Measurements from ENCODE around the gene PC.
"Not testable (repeated sequence)": the region's sequence is repeated elsewhere in the genome, so short reads cannot be mapped to it uniquely, and the experiment has no call there.

Gene PC

DNA sequence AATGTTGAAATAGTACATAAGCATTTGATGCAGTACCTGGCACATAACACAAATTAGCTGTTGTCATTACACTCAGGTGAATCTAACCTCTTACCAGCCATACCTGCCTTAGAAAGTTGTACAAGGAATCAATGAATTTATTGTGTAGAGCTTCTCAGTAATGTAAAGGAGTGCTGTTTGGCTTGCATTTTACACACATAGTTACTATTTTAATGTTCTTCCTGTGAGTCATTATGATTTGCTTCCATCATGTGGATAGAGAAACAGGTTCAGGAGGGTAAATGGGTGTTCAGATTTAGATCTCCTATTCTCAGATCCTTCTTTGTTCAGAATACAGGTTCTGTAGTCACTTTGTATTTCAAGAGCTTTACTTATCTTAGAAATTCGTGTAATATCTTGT lies 142.5 kb downstream of the PC start:
- FAIRE-seq (no peak), DNase-seq (ENCODE audit: insufficient read length, low spot score) (no peak)

DNA sequence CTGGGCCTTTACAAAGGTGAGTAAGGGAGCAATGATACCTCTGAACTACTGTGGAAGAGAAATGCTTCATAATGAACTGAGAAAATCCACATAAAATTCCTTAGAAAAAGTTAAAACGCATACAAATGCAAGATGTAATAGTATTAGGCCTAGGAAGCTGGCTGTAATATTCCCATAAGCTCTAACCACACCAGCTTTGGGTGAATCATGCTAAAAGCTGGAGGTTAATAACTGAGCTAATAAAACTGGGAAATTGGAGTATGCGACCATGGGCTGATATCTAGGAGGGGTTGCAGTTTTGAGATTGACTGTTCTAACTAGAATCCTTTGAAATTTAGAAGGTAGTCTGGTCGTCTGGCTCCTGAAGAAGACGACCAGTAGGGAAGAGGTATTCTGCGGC lies 143.5 kb downstream of the PC start:
- no peak for DNase-seq (ENCODE audit: insufficient read length, low spot score)
- FAIRE-seq, result no peak

GRCh38 chr11:66810576-66811185 lies 147.5 kb downstream of the PC start:
- DNase-seq (ENCODE audit: insufficient read length, low spot score) (no peak), FAIRE-seq (no peak)

- DNase-seq (ENCODE audit: insufficient read length, low spot score) (no peak), FAIRE-seq (no peak)
These were observed 148.6 kb downstream of the PC start for GRCh38 chr11:66809592-66809991.

GRCh38 chr11:66800720-66801428 lies 157.3 kb downstream of the PC start:
- DNase-seq (ENCODE audit: insufficient read length, low spot score) (peak; percentile 17), FAIRE-seq (peak; percentile 95)

DNA sequence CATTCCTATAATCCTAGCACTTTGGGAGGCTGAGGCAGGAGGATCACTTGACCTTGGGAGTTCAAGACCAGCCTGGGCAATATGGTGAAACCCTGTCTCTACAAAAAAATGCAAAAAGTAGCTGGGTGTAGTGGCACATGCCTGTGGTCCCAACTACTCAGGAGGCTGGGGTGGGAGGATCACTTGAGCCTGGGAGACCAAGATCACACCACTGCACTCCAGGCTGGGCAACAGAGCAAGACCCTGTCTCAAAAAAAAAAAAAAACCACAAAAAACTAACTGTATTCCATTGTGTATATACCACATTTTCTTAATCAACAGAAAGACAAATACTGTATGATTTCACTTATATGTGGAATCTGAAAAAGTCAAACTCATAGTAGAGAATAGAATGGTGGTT lies 158.4 kb downstream of the PC start:
- FAIRE-seq, result peak; percentile 84
- DNase-seq (ENCODE audit: insufficient read length, low spot score), result not testable (repeated sequence)
